ENCODE results near the gene TLE3.

GRCh38 chr15:70049701-70050301 is 47.9 kb downstream of the TLE3 start:
- no peak for TF ChIP-seq CTCF (IDR thresholded peaks at IDR 0.05)
- no peak for TF ChIP-seq POLR2A (IDR thresholded peaks at IDR 0.05)
